HEK293T (cell line): ENCODE measurements around the gene DHDH.
A peak's percentile ranks its signal among the peaks of the same experiment; 100 is the strongest.

Experiments
- CTCF ChIA-PET: fragments of 350-600 bp; formaldehyde crosslinking; extraction: SDS; loops from one replicate; lab custom pipeline; 2021; ENCODE audit warnings: antibody characterized with exemption, inconsistent platforms; lab: Yijun Ruan, JAX
- POLR2A ChIA-PET: fragments of 350-600 bp; formaldehyde crosslinking; extraction: SDS; loops from one replicate; lab custom pipeline; 2020; ENCODE audit warnings: antibody characterized with exemption, inconsistent platforms; lab: Yijun Ruan, JAX
- DNase-seq: peaks from one replicate; pipeline ENCODE4 v3.0.0; 2012; ENCODE audit warnings: mixed read lengths; ENCODE audit errors: extremely low spot score
- ARNT ChIP-seq: fragments of 450-650 bp; IDR thresholded peaks from 2 replicates; pipeline ENCODE4 v1.6.1; 2017; ENCODE audit warnings: mild to moderate bottlenecking
- BHLHE40 ChIP-seq: fragments of 450-650 bp; IDR thresholded peaks from 2 replicates; pipeline ENCODE4 v1.6.1; 2016; ENCODE audit warnings: mild to moderate bottlenecking, moderate library complexity, borderline replicate concordance
- CTBP1 ChIP-seq: fragments of 450-650 bp; IDR thresholded peaks from 2 replicates; pipeline ENCODE4 v1.6.1; 2016; ENCODE audit warnings: borderline replicate concordance
- ELF4 ChIP-seq: fragments of 450-650 bp; IDR thresholded peaks from 2 replicates; pipeline ENCODE4 v1.6.1; 2017; ENCODE audit warnings: antibody characterized with exemption
- FOXA1 ChIP-seq: fragments of 450-650 bp; IDR thresholded peaks from 2 replicates; pipeline ENCODE4 v1.6.1; 2016; ENCODE audit warnings: mild to moderate bottlenecking
- FOXK2 ChIP-seq: fragments of 450-650 bp; IDR thresholded peaks from 2 replicates; pipeline ENCODE4 v1.6.1; 2016; ENCODE audit warnings: mild to moderate bottlenecking
- FOXM1 ChIP-seq: fragments of 450-650 bp; IDR thresholded peaks from 2 replicates; pipeline ENCODE4 v1.6.1; 2017; ENCODE audit warnings: mild to moderate bottlenecking, borderline replicate concordance
- HDGF ChIP-seq: fragments of 450-650 bp; IDR thresholded peaks from 2 replicates; pipeline ENCODE4 v1.6.1; 2017; ENCODE audit warnings: antibody characterized with exemption, borderline replicate concordance
- L3MBTL2 ChIP-seq: fragments of 450-650 bp; conservative IDR thresholded peaks from 2 replicates; pipeline ENCODE4 v1.6.1; 2016; ENCODE audit warnings: mild to moderate bottlenecking
- LEF1 ChIP-seq: fragments of 450-650 bp; IDR thresholded peaks from 2 replicates; pipeline ENCODE4 v1.6.1; 2017; ENCODE audit warnings: mild to moderate bottlenecking, borderline replicate concordance
- NFRKB ChIP-seq: fragments of 450-650 bp; IDR thresholded peaks from 2 replicates; pipeline ENCODE4 v1.6.1; 2016; ENCODE audit warnings: mild to moderate bottlenecking, moderate library complexity
- PKNOX1 ChIP-seq: fragments of 450-650 bp; IDR thresholded peaks from 2 replicates; pipeline ENCODE4 v1.6.1; 2016
- SP1 ChIP-seq: fragments of 450-650 bp; IDR thresholded peaks from 2 replicates; pipeline ENCODE4 v1.6.1; 2017
- SUZ12 ChIP-seq: fragments of 450-650 bp; IDR thresholded peaks from 2 replicates; pipeline ENCODE4 v1.6.1; 2016; ENCODE audit warnings: mild to moderate bottlenecking
- TARDBP ChIP-seq: fragments of 450-650 bp; IDR thresholded peaks from 2 replicates; pipeline ENCODE4 v1.6.1; 2016
- ZNF384 ChIP-seq: fragments of 450-650 bp; IDR thresholded peaks from 2 replicates; pipeline ENCODE4 v1.6.1; 2016

Gene DHDH

GRCh38 chr19:48961051-48961649 lies 27.7 kb downstream of the DHDH start:
- DNase-seq: no peak
- ChIA-PET CTCF (interaction anchor here (1.1 to 1.6 kb wide), 2 partner anchors 10 to 166 kb away, joined by 3 to 7 read pairs; no protein-coding TSS in a partner anchor), POLR2A (interaction anchor here (1.3 to 1.5 kb wide), 2 partner anchors 87 to 89 kb away, joined by 6 to 9 read pairs; partner anchors contain the start of gene PPP1R15A)
- TF ChIP-seq ZNF384 (no peak), NFRKB (no peak), FOXA1 (no peak), L3MBTL2 (0 out of 2 replicates have a peak, but pooled peaks have one; percentile 15)

GRCh38 chr19:48961673-48962028 lies 28.2 kb downstream of the DHDH start:
- no peak for DNase-seq
- ChIA-PET POLR2A (interaction anchor here (0.5 to 1.5 kb wide), 3 partner anchors 88 to 714 kb away, joined by 3 to 9 read pairs (median 6); partner anchors contain the start of gene PPP1R15A), CTCF (interaction anchor here (1.1 to 1.6 kb wide), 2 partner anchors 9 to 166 kb away, joined by 3 to 7 read pairs; no protein-coding TSS in a partner anchor)
- TF ChIP-seq FOXM1 (no peak), ELF4 (no peak), PKNOX1 (no peak), ZNF384 (no peak), SP1 (no peak), FOXA1 (no peak), SUZ12 (no peak), CTBP1 (no peak), L3MBTL2 (no peak), TARDBP (no peak), ARNT (no peak), BHLHE40 (no peak), FOXK2 (no peak), NFRKB (no peak), LEF1 (no peak), HDGF (no peak)

GRCh38 chr19:48962029-48962848 lies 28.7 kb downstream of the DHDH start:
- no peak for DNase-seq
- TF ChIP-seq PKNOX1: peak; percentile 23; the same call in 1 of the 2 replicates
- TF ChIP-seq CTBP1: no peak
- no peak for TF ChIP-seq TARDBP
- CTCF ChIA-PET: interaction anchor here (1.1 to 1.6 kb wide), 2 partner anchors 9 to 167 kb away, joined by 3 to 7 read pairs; no protein-coding TSS in a partner anchor
- POLR2A ChIA-PET: interaction anchor here (0.5 to 1.5 kb wide), 3 partner anchors 88 to 714 kb away, joined by 3 to 9 read pairs (median 6); partner anchors contain the start of gene PPP1R15A

- no peak for TF ChIP-seq SUZ12
- no peak for TF ChIP-seq HDGF
- TF ChIP-seq TARDBP: no peak
- no peak for TF ChIP-seq LEF1
- no peak for TF ChIP-seq BHLHE40
- TF ChIP-seq PKNOX1: no peak
- TF ChIP-seq FOXM1: no peak
- TF ChIP-seq ARNT: no peak
- TF ChIP-seq NFRKB: no peak
- CTCF ChIA-PET: no interaction called here
- POLR2A ChIA-PET: interaction anchor here (1.3 to 1.5 kb wide), 2 partner anchors 89 to 91 kb away, joined by 6 to 9 read pairs; partner anchors contain the start of gene PPP1R15A
- DNase-seq: no peak
Observed at GRCh38 chr19:48962849-48963165, 29.3 kb downstream of the DHDH start.

GRCh38 chr19:48963371-48964204 lies 30.1 kb downstream of the DHDH start:
- no peak for TF ChIP-seq FOXA1
- CTCF ChIA-PET: interaction anchor here (0.6 to 1.6 kb wide), 3 partner anchors 30 to 299 kb away, joined by 3 to 4 read pairs (median 4); partner anchors contain the start of gene RUVBL2
- POLR2A ChIA-PET: interaction anchor here (0.7 to 1.6 kb wide), 9 partner anchors 9 to 168 kb away, joined by 3 to 18 read pairs (median 4); partner anchors contain the start of genes BAX, GYS1, PPP1R15A and RUVBL2
- no peak for DNase-seq
